ENCODE measurements around the gene ARL2.

DNA sequence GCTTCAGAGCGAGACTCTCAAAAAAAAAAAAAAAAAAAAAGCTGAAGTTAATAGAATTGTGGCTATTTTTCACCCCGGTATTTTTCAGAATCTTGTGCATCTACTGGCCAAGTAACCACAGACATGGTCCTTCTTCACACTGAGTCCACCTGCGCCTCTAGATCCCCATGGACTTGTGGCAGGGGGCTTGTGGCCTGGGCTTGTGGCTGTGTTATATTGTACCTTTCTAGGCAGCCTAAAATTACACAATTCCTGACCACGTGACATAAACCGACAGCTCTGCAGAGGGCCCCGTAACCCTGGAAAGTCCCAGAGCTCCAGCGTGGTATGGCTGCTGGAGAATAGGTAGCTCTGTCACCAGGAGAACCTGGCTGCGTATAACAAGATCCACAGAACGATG lies 55.3 kb downstream of the ARL2 start:
- TF ChIP-seq, protein P1, sequence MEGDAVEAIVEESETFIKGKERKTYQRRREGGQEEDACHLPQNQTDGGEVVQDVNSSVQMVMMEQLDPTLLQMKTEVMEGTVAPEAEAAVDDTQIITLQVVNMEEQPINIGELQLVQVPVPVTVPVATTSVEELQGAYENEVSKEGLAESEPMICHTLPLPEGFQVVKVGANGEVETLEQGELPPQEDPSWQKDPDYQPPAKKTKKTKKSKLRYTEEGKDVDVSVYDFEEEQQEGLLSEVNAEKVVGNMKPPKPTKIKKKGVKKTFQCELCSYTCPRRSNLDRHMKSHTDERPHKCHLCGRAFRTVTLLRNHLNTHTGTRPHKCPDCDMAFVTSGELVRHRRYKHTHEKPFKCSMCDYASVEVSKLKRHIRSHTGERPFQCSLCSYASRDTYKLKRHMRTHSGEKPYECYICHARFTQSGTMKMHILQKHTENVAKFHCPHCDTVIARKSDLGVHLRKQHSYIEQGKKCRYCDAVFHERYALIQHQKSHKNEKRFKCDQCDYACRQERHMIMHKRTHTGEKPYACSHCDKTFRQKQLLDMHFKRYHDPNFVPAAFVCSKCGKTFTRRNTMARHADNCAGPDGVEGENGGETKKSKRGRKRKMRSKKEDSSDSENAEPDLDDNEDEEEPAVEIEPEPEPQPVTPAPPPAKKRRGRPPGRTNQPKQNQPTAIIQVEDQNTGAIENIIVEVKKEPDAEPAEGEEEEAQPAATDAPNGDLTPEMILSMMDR (IDR thresholded peaks at IDR 0.05; ENCODE audit: low read length), result no peak
- no peak for TF ChIP-seq EZH2 (optimal IDR thresholded peaks at IDR 0.05; ENCODE audit: low read depth, low read length)
- no peak for TF ChIP-seq EZH2phosphoT487 (IDR thresholded peaks at IDR 0.05; ENCODE audit: low read length)
